Cardiac muscle cell (in vitro differentiated cells and primary cell): Measurements from ENCODE around the gene SMC4. TPM values are rescaled to one million over a fixed set of nuclear protein-coding genes. Genes with fewer than 3 reads are reported as not detected.
"Not testable (repeated sequence)": the region's sequence is repeated elsewhere in the genome, so short reads cannot be mapped to it uniquely, and the experiment has no call there.

Experiments
- DNase-seq, 2 donors: peaks; one replicate each; pipeline versions ENCODE4 v3.0.0 to v3.0.0-alpha.2; 2010 to 2017; ENCODE audit warnings: low read depth in 1 of 2, low spot score in 1 of 2
- H3K27ac ChIP-seq: fragments of 200-600 bp; sonication (generic); 2 replicates; pipeline ENCODE4 v1.5.1; 2016
- H3K27me3 ChIP-seq: fragments of 200-600 bp; sonication (generic); 2 replicates; pipeline ENCODE4 v1.6.0; 2016; ENCODE audit warnings: control low read depth
- H3K36me3 ChIP-seq: fragments of 200-600 bp; sonication (generic); 2 replicates; pipeline ENCODE4 v1.5.1; 2016; ENCODE audit warnings: control low read depth
- H3K4me1 ChIP-seq: fragments of 200-600 bp; sonication (generic); 2 replicates; pipeline ENCODE4 v1.8.1; 2017; ENCODE audit warnings: low read depth, mild to moderate bottlenecking, mixed run types
- H3K4me3 ChIP-seq: fragments of 200-600 bp; sonication (generic); 2 replicates; pipeline ENCODE4 v1.5.1; 2016; ENCODE audit warnings: mild to moderate bottlenecking
- H3K9me3 ChIP-seq: fragments of 200-600 bp; sonication (generic); 2 replicates; pipeline ENCODE4 v1.5.1; 2017; ENCODE audit warnings: low read depth, mild to moderate bottlenecking, control low read depth
- CTCF ChIP-seq: IDR thresholded peaks from 2 replicates; pipeline ENCODE4 v1.5.1; 2012; ENCODE audit warnings: low read depth, mild to moderate bottlenecking, low read length
- polyA plus RNA-seq: library from polyadenylated mRNA; unstranded; fragments of >200 nt; fragmentation: Nextera tagmentation; extraction: Ambion mirVana; gene quantifications from 2 replicates; pipeline ENCODE4 v1.2.1, GENCODE V29; 2016
- total RNA-seq: library from RNA; depleted of rRNA; stranded (reverse); fragments of >200 nt; gene quantifications from 2 replicates; pipeline ENCODE4 v1.2.3, GENCODE V29; 2016

Gene SMC4
- total and polyA plus RNA-seq, 2 experiments from 2014 or later: 63.0 to 91.6 TPM

DNA sequence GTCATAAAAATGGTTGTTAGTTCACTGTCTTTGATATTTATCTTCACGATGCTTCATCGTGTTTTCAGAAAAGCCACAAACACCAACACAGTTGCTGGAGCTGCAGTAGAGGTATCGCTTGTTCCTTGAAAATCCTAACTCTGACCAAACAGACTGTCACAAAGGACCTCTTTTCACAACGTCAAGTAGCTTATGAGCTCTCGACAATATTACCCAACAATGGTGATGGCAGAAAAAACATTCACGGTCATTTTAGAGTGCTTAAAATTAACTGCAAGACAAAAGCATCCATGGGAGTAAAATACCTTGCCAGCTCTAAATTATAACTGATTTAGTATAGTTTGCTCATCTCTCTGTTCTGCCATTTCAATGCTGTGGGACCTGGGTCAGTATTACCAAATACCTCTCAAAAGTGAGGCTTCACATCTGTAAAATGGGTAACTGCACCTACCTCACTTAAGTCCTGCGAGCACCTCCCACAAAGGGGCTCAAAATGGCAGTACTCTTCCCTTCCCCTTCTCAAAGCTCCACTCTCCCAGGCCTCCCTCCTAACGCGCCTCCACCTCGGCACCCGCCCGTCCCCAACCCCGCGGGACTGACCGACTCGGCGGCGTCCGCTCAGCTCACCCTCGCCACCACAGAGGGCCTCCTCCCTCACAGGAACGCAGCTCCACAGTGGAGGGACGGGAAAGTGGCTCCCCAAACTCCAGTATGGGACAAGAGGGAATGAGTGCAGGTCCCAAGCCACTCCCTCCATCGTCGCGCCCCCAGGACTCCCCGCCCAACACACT is 49.6 kb downstream of the SMC4 start:
- Histone ChIP-seq H3K27ac (peak overlapping the region; percentile 86), H3K36me3 (no peaks in the 10 kb centered on the region), H3K4me3 (peak overlapping the region; percentile 50), H3K4me1 (no peaks in the 10 kb centered on the region), H3K27me3 (no peaks in the 10 kb centered on the region), H3K9me3 (no peaks in the 10 kb centered on the region)
- no peak for TF ChIP-seq CTCF
- peak; percentile 17 to 65 for DNase-seq

DNA sequence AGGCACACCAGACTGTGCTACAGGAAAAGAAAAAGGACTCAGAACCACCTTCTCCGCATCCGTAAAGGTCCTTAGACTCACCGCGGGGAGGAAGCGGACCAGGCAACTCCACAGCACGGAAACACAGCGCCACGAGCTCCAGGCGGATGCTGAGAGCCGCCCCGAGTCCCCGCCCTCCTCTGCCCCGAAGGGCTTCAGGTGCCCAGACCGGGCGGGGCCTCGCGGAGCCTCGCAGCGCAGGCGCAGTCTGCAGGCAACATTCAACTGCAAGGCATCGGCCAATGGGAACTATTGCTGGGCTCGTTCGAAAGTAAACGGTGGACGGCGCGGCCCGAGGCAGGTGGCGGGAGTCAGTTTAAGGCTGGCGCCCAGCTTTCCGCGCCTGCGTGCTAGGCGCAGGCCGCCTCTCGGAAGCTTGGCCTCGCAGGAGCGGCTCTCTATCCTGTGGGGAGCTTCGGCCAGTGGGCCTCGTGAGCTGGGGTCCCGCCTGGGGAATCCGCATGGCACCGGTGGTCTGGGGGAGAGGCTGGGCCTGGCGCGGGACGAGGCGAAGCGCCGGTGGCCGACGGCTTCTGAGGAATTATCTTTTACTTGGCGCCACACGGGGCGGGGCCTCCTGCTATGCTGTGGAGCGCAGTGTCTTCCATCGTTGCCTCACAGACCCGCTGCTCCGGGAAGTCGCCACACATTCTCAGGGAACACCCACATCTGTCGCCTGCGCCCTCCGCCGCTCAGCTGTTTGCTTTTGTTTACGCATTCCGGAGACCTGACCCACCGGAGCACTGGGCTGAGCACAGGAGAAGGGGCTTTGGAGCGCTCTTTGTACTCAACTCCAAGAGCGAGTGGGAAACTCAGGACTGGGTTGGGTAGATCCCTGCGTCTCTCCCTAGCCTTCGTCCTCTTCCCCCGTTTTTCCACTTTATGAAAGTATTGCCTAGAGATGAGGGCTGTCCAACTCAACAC is 50.5 kb downstream of the SMC4 start, which contains the start of gene TRIM59:
TRIM59 (minus strand) TSS at position 151 of the 963 bp plus-strand sequence. CDS start 10,603 bp downstream, outside the sequence.
- no peaks in the 10 kb centered on the region for H3K4me1 ChIP-seq
- DNase-seq: peak; percentile 97 to 98
- TF ChIP-seq CTCF: peak; percentile 2
- H3K9me3 ChIP-seq: no peaks in the 10 kb centered on the region
- H3K4me3 ChIP-seq: peak within 1 kb of the TSS; percentile 50
- no peaks in the 10 kb centered on the region for H3K36me3 ChIP-seq
- peak within 1 kb of the TSS; percentile 86 for H3K27ac ChIP-seq
- H3K27me3 ChIP-seq: no peaks in the 10 kb centered on the region

GRCh38 chr3:160450846-160451245 is 51.4 kb downstream of the SMC4 start:
- no peaks in the 10 kb centered on the region for H3K27me3 ChIP-seq
- H3K4me3 ChIP-seq: no peak overlapping the region
- H3K27ac ChIP-seq: no peak overlapping the region
- no peak for TF ChIP-seq CTCF
- no peaks in the 10 kb centered on the region for H3K9me3 ChIP-seq
- H3K4me1 ChIP-seq: no peaks in the 10 kb centered on the region
- peak in 1 of 2 donors; percentile 74 for DNase-seq
- H3K36me3 ChIP-seq: no peaks in the 10 kb centered on the region

- H3K27ac ChIP-seq: no peak overlapping the region
- no peak for TF ChIP-seq CTCF
- no peaks in the 10 kb centered on the region for H3K4me1 ChIP-seq
- no peaks in the 10 kb centered on the region for H3K9me3 ChIP-seq
- no peak for DNase-seq
- no peaks in the 10 kb centered on the region for H3K27me3 ChIP-seq
- no peaks in the 10 kb centered on the region for H3K36me3 ChIP-seq
- no peak overlapping the region for H3K4me3 ChIP-seq
Measured at GRCh38 chr3:160451602-160452001, 52.2 kb downstream of the SMC4 start.

DNA sequence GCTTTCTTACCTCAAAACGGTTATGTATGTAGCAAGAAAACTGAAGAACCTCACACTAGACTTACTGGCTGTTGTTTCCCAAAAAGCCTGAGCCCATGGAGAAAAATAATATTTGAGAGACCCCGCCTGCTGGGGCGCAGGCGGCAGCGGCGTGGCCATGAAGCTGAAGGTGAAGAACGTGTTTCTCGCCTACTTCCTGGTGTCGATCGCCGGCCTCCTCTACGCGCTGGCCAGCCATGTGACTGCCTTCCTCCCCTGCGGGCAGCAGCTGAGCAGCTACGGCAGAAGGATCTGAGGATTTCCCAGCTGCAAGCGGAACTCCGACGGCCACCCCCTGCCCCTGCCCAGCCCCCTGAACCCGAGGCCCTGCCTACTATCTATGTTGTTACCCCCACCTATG is 52.8 kb downstream of the SMC4 start:
- H3K9me3 ChIP-seq, H3K4me1 ChIP-seq, DNase-seq, H3K27me3 ChIP-seq, H3K4me3 ChIP-seq, H3K27ac ChIP-seq, H3K36me3 ChIP-seq: not testable (repeated sequence)
